Neuron (in vitro differentiated cells): ENCODE results near the gene RNF207.

ENCODE experiments used
- H2AFZ ChIP-seq: one replicate; pipeline ENCODE4 v1.6.1; 2013; ENCODE audit warnings: low read depth, mild to moderate bottlenecking, inconsistent platforms, low read length, moderate library complexity
- H3K27me3 ChIP-seq: one replicate; pipeline ENCODE4 v1.6.1; 2013; ENCODE audit warnings: low read length; ENCODE audit not compliant: insufficient read depth
- H3K36me3 ChIP-seq: one replicate; pipeline ENCODE4 v1.6.1; 2013; ENCODE audit warnings: low read length; ENCODE audit not compliant: insufficient read depth
- H3K4me1 ChIP-seq: one replicate; pipeline ENCODE4 v1.6.1; 2013; ENCODE audit warnings: low read length; ENCODE audit not compliant: insufficient read depth
- H3K4me3 ChIP-seq: 2 replicates; pipeline ENCODE4 v1.5.1; 2013; ENCODE audit warnings: mild to moderate bottlenecking, low read length, moderate library complexity
- H3K9me3 ChIP-seq: one replicate; pipeline ENCODE4 v1.6.1; 2013; ENCODE audit warnings: low read length

RNF207 gene

GRCh38 chr1:6166655-6167390 lies 39.1 kb upstream of the RNF207 start:
- Histone ChIP-seq H3K4me3 (no peak overlapping the region), H3K27me3 (peaks cover 73% of the 10 kb centered on the region)

DNA sequence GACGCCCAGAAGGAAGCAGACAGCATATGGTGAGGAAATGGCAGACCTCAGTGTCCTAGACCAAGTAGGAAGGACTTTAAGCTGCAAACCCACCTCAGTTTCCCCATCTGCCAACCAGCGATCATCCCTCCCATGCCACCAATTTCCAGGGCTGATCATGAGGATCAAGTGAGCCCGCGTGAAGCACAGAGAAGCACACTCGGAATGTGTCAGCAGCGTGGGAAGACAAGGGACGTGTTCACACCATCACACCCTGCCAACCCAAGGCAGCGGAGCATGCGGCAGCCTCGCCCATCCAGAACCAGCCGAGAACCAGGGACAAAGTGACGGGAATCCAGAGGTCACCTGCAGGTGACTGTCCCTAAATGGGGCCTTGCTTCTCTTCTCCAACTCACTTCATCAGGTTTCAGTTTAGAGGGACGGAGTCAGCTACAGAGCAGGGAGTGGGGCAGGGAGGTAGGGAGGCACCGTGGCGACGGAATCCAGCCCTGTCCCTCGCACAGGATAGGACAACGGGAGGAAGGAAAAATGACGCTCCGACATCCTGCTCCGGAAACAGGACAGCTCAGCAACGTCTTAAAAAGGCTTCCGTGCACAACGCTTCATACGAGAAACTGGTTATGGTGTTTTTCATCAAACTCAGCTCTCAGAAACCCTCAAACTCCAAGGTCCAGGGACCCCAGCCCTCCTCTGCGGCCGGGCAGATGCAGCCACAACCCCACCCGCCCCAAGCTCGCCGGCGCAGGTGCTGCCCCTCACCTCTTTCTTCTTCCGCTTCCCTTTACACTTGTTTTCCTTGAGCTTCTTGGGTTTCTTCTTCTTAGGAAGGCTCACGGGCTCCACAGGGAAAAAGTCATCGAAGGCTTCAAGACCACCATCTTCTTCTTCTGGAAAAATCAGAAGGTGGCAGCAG lies 38.3 kb upstream of the RNF207 start:
- H3K36me3 ChIP-seq: no peaks in the 10 kb centered on the region
- H3K27me3 ChIP-seq: peaks cover 69% of the 10 kb centered on the region
- H2AFZ ChIP-seq: no peak overlapping the region
- no peaks in the 10 kb centered on the region for H3K9me3 ChIP-seq
- H3K4me1 ChIP-seq: no peaks in the 10 kb centered on the region
- H3K4me3 ChIP-seq: no peak overlapping the region

More at GRCh38 chr1:6166655-6167390, 39.1 kb upstream of the RNF207 start:
- Histone ChIP-seq H3K9me3 (no peaks in the 10 kb centered on the region), H3K36me3 (no peaks in the 10 kb centered on the region), H3K4me1 (no peaks in the 10 kb centered on the region), H2AFZ (no peak overlapping the region)

GRCh38 chr1:6168947-6169586 lies 36.9 kb upstream of the RNF207 start:
- no peaks in the 10 kb centered on the region for H3K4me1 ChIP-seq
- H3K36me3 ChIP-seq: no peaks in the 10 kb centered on the region
- no peak overlapping the region for H3K4me3 ChIP-seq
- no peak overlapping the region for H2AFZ ChIP-seq
- no peaks in the 10 kb centered on the region for H3K9me3 ChIP-seq
- H3K27me3 ChIP-seq: peaks cover 55% of the 10 kb centered on the region

GRCh38 chr1:6170116-6170741 lies 35.7 kb upstream of the RNF207 start:
- H3K4me3 ChIP-seq: no peak overlapping the region
- no peak overlapping the region for H2AFZ ChIP-seq
- peaks cover 44% of the 10 kb centered on the region for H3K27me3 ChIP-seq
- no peaks in the 10 kb centered on the region for H3K4me1 ChIP-seq
- no peaks in the 10 kb centered on the region for H3K36me3 ChIP-seq
- H3K9me3 ChIP-seq: no peaks in the 10 kb centered on the region

DNA sequence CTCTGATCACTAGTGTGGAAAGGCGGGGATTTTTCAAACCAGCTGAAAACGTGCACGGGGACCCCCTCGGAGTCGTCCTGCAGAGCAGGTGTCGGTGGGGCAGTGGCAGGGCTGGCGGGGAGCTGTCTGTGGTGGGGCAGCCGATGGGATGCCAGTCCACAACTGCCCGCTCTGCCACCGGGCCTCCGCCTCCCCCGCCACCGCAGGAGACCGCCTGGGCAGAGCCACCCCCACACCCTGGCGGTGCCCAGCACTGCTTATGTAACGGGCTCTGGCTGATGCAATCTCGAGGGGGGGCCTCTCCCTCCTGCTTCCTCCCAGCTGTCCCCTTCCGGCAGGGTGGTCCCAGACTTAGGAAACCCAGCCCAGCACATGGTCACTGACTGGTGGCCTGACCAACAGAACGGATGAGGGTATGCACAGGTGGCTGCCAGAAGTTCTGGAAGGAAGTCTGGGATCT lies 35.1 kb upstream of the RNF207 start:
- H3K4me1 ChIP-seq: no peaks in the 10 kb centered on the region
- no peaks in the 10 kb centered on the region for H3K9me3 ChIP-seq
- H3K36me3 ChIP-seq: no peaks in the 10 kb centered on the region
- H2AFZ ChIP-seq: no peak overlapping the region
- peaks cover 39% of the 10 kb centered on the region for H3K27me3 ChIP-seq
- no peak overlapping the region for H3K4me3 ChIP-seq

DNA sequence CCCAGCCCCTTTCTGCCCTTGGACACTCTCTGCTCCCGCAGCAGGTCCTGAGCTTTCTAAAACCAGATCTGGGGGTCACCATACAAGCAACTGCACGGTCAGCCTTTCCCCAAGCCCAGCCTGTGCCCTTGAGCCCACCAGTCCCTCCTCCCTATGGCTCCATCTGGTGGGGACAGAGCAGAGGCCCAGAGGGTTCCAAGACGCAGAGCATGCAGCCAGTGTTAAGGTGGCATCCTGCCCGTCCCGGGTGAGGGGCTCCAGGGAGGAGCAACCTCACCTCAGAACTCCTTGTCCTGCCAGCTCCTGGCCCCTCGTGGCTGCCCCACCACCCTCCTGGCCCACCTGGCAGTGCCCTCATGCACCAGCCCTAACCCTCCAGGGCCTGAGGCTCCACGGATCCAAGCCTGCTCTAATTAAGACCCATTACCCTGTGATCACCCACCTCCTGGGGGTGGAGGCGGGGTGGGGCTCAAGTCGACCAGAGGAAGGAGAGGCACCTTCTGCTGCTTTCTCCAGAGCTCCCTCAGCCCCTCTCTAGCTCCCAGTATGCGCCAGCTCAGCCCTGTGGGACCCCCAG lies 34.3 kb upstream of the RNF207 start:
- no peak overlapping the region for H2AFZ ChIP-seq

DNA sequence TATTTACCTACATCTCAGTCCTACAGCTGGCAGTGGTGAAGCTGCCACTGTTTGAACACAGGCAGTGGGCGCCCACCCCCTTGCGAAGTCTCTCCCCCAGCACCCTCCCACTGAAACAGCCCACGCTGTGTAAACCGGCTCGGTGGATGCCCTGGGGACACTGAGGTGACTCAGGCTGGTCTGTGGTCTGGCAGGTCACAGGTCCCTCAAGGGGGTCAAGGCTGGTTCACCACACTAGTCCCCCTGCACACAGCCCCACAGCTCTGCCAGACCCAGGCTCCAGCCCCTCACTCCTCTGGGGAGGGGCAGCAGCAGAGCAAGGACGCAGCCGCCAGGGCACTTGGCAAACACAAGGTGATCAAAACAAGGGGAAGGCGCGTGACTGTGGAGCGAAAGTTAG lies 33.4 kb upstream of the RNF207 start:
- no peaks in the 10 kb centered on the region for H3K4me1 ChIP-seq
- H3K9me3 ChIP-seq: no peaks in the 10 kb centered on the region
- no peak overlapping the region for H3K4me3 ChIP-seq
- no peak overlapping the region for H2AFZ ChIP-seq
- no peaks in the 10 kb centered on the region for H3K36me3 ChIP-seq
- H3K27me3 ChIP-seq: peaks cover 29% of the 10 kb centered on the region

More for the DNA sequence above, 34.3 kb upstream of the RNF207 start:
- Histone ChIP-seq H3K9me3 (no peaks in the 10 kb centered on the region), H3K4me3 (no peak overlapping the region), H3K27me3 (peaks cover 30% of the 10 kb centered on the region), H3K36me3 (no peaks in the 10 kb centered on the region), H3K4me1 (no peaks in the 10 kb centered on the region)

- H3K27me3 ChIP-seq: peaks cover 30% of the 10 kb centered on the region
Measured at GRCh38 chr1:6174621-6175410, 31.1 kb upstream of the RNF207 start.

GRCh38 chr1:6175411-6175828 lies 30.5 kb upstream of the RNF207 start:
- Histone ChIP-seq H2AFZ (no peak overlapping the region), H3K4me1 (no peaks in the 10 kb centered on the region), H3K36me3 (no peaks in the 10 kb centered on the region), H3K27me3 (peaks cover 34% of the 10 kb centered on the region), H3K4me3 (no peak overlapping the region), H3K9me3 (no peaks in the 10 kb centered on the region)

More at GRCh38 chr1:6174621-6175410, 31.1 kb upstream of the RNF207 start:
- H3K4me3 ChIP-seq: no peak overlapping the region
- no peak overlapping the region for H2AFZ ChIP-seq
- no peaks in the 10 kb centered on the region for H3K36me3 ChIP-seq
- H3K9me3 ChIP-seq: no peaks in the 10 kb centered on the region
- H3K4me1 ChIP-seq: no peaks in the 10 kb centered on the region

- H3K27me3 ChIP-seq: peaks cover 44% of the 10 kb centered on the region
- no peaks in the 10 kb centered on the region for H3K9me3 ChIP-seq
- no peaks in the 10 kb centered on the region for H3K36me3 ChIP-seq
- H2AFZ ChIP-seq: no peak overlapping the region
- H3K4me3 ChIP-seq: no peak overlapping the region
- H3K4me1 ChIP-seq: peaks cover 2% of the 10 kb centered on the region
Measured at GRCh38 chr1:6176779-6177178, 29.1 kb upstream of the RNF207 start.

- H3K9me3 ChIP-seq: no peaks in the 10 kb centered on the region
- H3K4me3 ChIP-seq: no peak overlapping the region
- H3K36me3 ChIP-seq: no peaks in the 10 kb centered on the region
- peaks cover 47% of the 10 kb centered on the region for H3K27me3 ChIP-seq
- H2AFZ ChIP-seq: no peak overlapping the region
- H3K4me1 ChIP-seq: peaks cover 2% of the 10 kb centered on the region
Measured at GRCh38 chr1:6177681-6178380, 28.1 kb upstream of the RNF207 start.
